Common myeloid progenitor, CD34-positive (primary cell): ENCODE data around the gene DALRD3.

Experiments
- CTCF ChIA-PET: fragments of 350-600 bp; sonication (Branson Sonifier 250); formaldehyde crosslinking; loops from one replicate; lab custom pipeline; 2021; ENCODE audit warnings: antibody characterized with exemption; lab: Charles Lee
- POLR2A ChIA-PET: fragments of 350-600 bp; sonication (Branson Sonifier 250); formaldehyde crosslinking; loops from one replicate; lab custom pipeline; 2021; ENCODE audit warnings: antibody characterized with exemption; lab: Charles Lee
- DNase-seq, 3 donors: peaks; one replicate each; pipeline versions ENCODE4 v3.0.0 to v3.0.0-alpha.2; 2013
- H3K27ac ChIP-seq, 2 experiments: 1 replicate in 1 of 2; 2 replicates in 1 of 2; pipeline ENCODE4 v1.7.0; 2013; ENCODE audit warnings: inconsistent platforms in 2 of 2, low read length in 2 of 2, mild to moderate bottlenecking in 2 of 2, low read depth in 1 of 2, moderate library complexity in 1 of 2; ENCODE audit not compliant: severe bottlenecking in 2 of 2, insufficient read depth in 1 of 2, poor library complexity in 1 of 2
- H3K27me3 ChIP-seq, 5 experiments: replicated peaks in 2 of 5; 1 replicate in 3 of 5; 2 replicates in 2 of 5; pipeline versions ENCODE4 v1.6.1 to v1.7.0; 2013; ENCODE audit warnings: low read length in 4 of 5, mild to moderate bottlenecking in 2 of 5, moderate library complexity in 2 of 5, inconsistent platforms in 1 of 5; ENCODE audit not compliant: insufficient read depth in 5 of 5, control insufficient read depth in 4 of 5
- H3K36me3 ChIP-seq, 4 experiments: 1 replicate in 2 of 4; 2 replicates in 2 of 4; pipeline versions ENCODE4 v1.6.1 to v1.7.0; 2013; ENCODE audit warnings: low read length in 3 of 4, control low read depth in 1 of 4, mild to moderate bottlenecking in 1 of 4; ENCODE audit not compliant: control insufficient read depth in 4 of 4, insufficient read depth in 4 of 4
- H3K4me1 ChIP-seq, 4 experiments: 1 replicate in 3 of 4; 2 replicates in 1 of 4; pipeline versions ENCODE4 v1.6.1 to v1.7.1; 2013; ENCODE audit warnings: low read length in 3 of 4, mild to moderate bottlenecking in 3 of 4, control low read depth in 1 of 4, inconsistent platforms in 1 of 4, moderate library complexity in 1 of 4; ENCODE audit not compliant: control insufficient read depth in 4 of 4, insufficient read depth in 4 of 4; ENCODE audit errors: control extremely low read depth in 1 of 4
- H3K4me3 ChIP-seq, 7 experiments: 1 replicate in 4 of 7; 2 replicates in 3 of 7; pipeline versions ENCODE4 v1.5.1 to v1.7.0; 2013; ENCODE audit warnings: mild to moderate bottlenecking in 7 of 7, low read length in 6 of 7, moderate library complexity in 6 of 7, inconsistent platforms in 2 of 7, low read depth in 2 of 7, control low read depth in 1 of 7; ENCODE audit not compliant: insufficient read depth in 4 of 7, control insufficient read depth in 1 of 7; ENCODE audit errors: extremely low read depth in 1 of 7
- H3K9me3 ChIP-seq, 5 experiments: 1 replicate in 4 of 5; 2 replicates in 1 of 5; pipeline versions ENCODE4 v1.6.1 to v1.7.1; 2013; ENCODE audit warnings: low read length in 4 of 5, mild to moderate bottlenecking in 2 of 5, inconsistent platforms in 1 of 5, low read depth in 1 of 5, moderate library complexity in 1 of 5; ENCODE audit not compliant: control insufficient read depth in 4 of 5, insufficient read depth in 2 of 5; ENCODE audit errors: control extremely low read depth in 1 of 5
- WGBS: methylation state at CpG from one replicate; pipeline ENCODE4 v1.1.5; 2013; ENCODE audit not compliant: insufficient coverage; 5-methylcytosine and 5-hydroxymethylcytosine counted together

The DALRD3 gene

GRCh38 chr3:48974076-48974864, 44.1 kb downstream of the DALRD3 start:
- no peaks in the 10 kb centered on the region for H3K27me3 ChIP-seq
- H3K9me3 ChIP-seq = no peaks in the 10 kb centered on the region
- WGBS = 84% methylated on average over 10 of the region's 10 CpGs
- no peak for DNase-seq
- ChIA-PET POLR2A (no interaction called here), CTCF (interaction anchor here (0.7 to 2.6 kb wide), 8 partner anchors 9 to 221 kb away, joined by 3 to 10 read pairs (median 3); no protein-coding TSS in a partner anchor)
- no peak overlapping the region for H3K4me3 ChIP-seq
- H3K27ac ChIP-seq = peak overlapping the region in 1 of 2 experiments; percentile 30
- no peaks in the 10 kb centered on the region for H3K4me1 ChIP-seq
- H3K36me3 ChIP-seq = peaks cover 36 to 83% (median 66%) of the 10 kb centered on the region in 4 experiments

DNA sequence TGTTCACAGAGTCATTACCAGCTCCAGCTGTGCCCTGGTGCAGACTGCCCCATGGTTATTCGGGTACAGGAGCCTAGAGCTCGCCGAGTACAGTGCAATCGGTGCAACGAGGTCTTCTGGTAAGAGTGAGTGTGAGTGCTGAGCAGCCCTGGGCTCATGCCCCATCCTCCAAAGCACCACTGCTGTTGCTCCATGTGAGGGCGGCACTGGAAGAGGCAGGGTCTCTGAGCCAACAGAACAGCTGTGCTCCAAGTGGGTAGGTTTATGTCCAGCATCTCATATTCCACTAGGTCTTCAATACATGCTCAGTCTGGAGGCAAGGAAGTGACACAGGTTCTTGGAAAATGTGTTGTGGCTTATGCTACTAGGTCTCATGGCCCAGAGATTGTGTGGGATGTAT, 47.8 kb downstream of the DALRD3 start:
- POLR2A ChIA-PET = no interaction called here
- Histone ChIP-seq H3K9me3 (no peaks in the 10 kb centered on the region), H3K4me3 (no peak overlapping the region), H3K36me3 (peaks cover 33 to 83% (median 61%) of the 10 kb centered on the region in 4 experiments), H3K27me3 (no peaks in the 10 kb centered on the region), H3K27ac (no peak overlapping the region), H3K4me1 (no peaks in the 10 kb centered on the region)
- CTCF ChIA-PET = interaction anchor here (1.1 to 1.6 kb wide), 6 partner anchors 9 to 44 kb away, joined by 3 to 5 read pairs (median 4); no protein-coding TSS in a partner anchor
- no peak for DNase-seq
- WGBS = 100% methylated on average over 4 of the region's 6 CpGs

GRCh38 chr3:48966876-48967361, 51.5 kb downstream of the DALRD3 start:
- Histone ChIP-seq H3K27ac (no peak overlapping the region), H3K27me3 (no peaks in the 10 kb centered on the region), H3K36me3 (peaks cover 23 to 69% (median 44%) of the 10 kb centered on the region in 4 experiments), H3K4me1 (no peaks in the 10 kb centered on the region), H3K4me3 (no peak overlapping the region), H3K9me3 (no peaks in the 10 kb centered on the region)
- 99% methylated on average over 5 of the region's 7 CpGs for WGBS
- ChIA-PET CTCF (interaction anchor here (1.5 kb wide), 1 partner anchor 20 kb away, joined by 3 read pairs; no protein-coding TSS in a partner anchor), POLR2A (interaction anchor here (0.6 kb wide), 1 partner anchor 10 kb away, joined by 4 read pairs; no protein-coding TSS in a partner anchor)
- DNase-seq = no peak

DNA sequence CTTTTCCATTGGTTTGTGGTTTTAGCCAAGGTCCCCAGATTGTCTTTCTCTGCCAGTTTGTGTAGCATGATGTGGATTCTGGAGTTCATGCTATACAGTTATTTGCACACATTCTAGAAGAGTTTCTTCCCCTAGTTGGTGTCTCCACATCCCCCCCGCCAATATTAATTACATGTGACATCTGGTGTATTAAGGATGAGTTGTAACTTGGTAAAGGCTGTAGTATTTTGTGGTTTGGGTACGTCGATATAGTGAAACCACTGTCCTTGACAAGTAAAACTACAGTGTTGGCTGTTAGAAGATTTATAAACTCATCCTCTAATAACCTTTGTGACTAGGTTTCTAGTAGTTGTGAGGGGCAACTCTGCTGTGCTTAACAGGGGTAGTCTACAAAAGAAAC, 52.0 kb downstream of the DALRD3 start:
- 80% methylated on average over 1 of the region's 3 CpGs for WGBS
- H3K9me3 ChIP-seq = no peaks in the 10 kb centered on the region
- H3K4me3 ChIP-seq = no peak overlapping the region
- DNase-seq = no peak
- H3K27ac ChIP-seq = no peak overlapping the region
- CTCF ChIA-PET = interaction anchor here (1.5 to 2.8 kb wide), 2 partner anchors 9 to 21 kb away, joined by 3 to 10 read pairs; no protein-coding TSS in a partner anchor
- peaks cover 18 to 64% (median 40%) of the 10 kb centered on the region in 4 experiments for H3K36me3 ChIP-seq
- no peaks in the 10 kb centered on the region for H3K4me1 ChIP-seq
- POLR2A ChIA-PET = no interaction called here
- no peaks in the 10 kb centered on the region for H3K27me3 ChIP-seq
